Measurements from ENCODE around the gene BTBD17. TPM values are rescaled to one million over a fixed set of nuclear protein-coding genes. Genes with fewer than 3 reads are reported as not detected.

BTBD17 gene
- total and polyA plus RNA-seq, 5 experiments from 2014 or later, result not detected

GRCh38 chr17:74367206-74367605, 5.5 kb upstream of the BTBD17 start, which contains the start of gene GPR142:
GPR142 (plus strand) TSS chr17:74367506; CDS start chr17:74369541, 2,035 bp downstream.
- DNase-seq (no peak), ATAC-seq (no peak)
- POLR2A ChIA-PET, result no interaction called here
- H3K27ac Mint-ChIP-seq, result no peak within 1 kb of the TSS
- no peaks in the 10 kb centered on the region for H3K36me3 Mint-ChIP-seq
- H3K27me3 Mint-ChIP-seq, result peaks cover 0 to 7% (median under 1%) of the 10 kb centered on the region in 5 donors
- H3K4me1 Mint-ChIP-seq, result peaks cover 11 to 19% (median 17%) of the 10 kb centered on the region in 4 donors
- no peaks in the 10 kb centered on the region for H3K9me3 Mint-ChIP-seq
- peak within 1 kb of the TSS in 6 of 10 donors; percentile 10 to 73 (median 59) for H3K4me3 Mint-ChIP-seq

- H3K36me3 Mint-ChIP-seq, result no peaks in the 10 kb centered on the region
- POLR2A ChIA-PET, result no interaction called here
- ATAC-seq, result no peak
Observed at GRCh38 chr17:74362810-74363498, 1.3 kb upstream of the BTBD17 start.

GRCh38 chr17:74362069-74362405, 369 bp upstream of the BTBD17 start:
- H3K9me3 Mint-ChIP-seq, result no peaks in the 10 kb centered on the region
- POLR2A ChIA-PET, result no interaction called here
- no peak overlapping the region for H3K27ac Mint-ChIP-seq
- no peak overlapping the region for H3K4me3 Mint-ChIP-seq
- no peak for DNase-seq
- no peaks in the 10 kb centered on the region for H3K36me3 Mint-ChIP-seq
- peaks cover 14 to 41% (median 23%) of the 10 kb centered on the region in 5 donors for H3K27me3 Mint-ChIP-seq
- peaks cover 0 to 8% (median 2%) of the 10 kb centered on the region in 4 donors for H3K4me1 Mint-ChIP-seq
- ATAC-seq, result no peak

More at GRCh38 chr17:74362810-74363498, 1.3 kb upstream of the BTBD17 start:
- Mint-ChIP-seq H3K9me3 (no peaks in the 10 kb centered on the region), H3K27ac (no peak overlapping the region), H3K4me3 (no peak overlapping the region), H3K27me3 (peaks cover 12 to 35% (median 20%) of the 10 kb centered on the region in 5 donors), H3K4me1 (peaks cover under 1 to 6% (median 1%) of the 10 kb centered on the region in 4 donors)
- no peak for DNase-seq

- peak overlapping the region in 1 of 10 donors; percentile 24 for H3K27ac Mint-ChIP-seq
- H3K9me3 Mint-ChIP-seq, result no peaks in the 10 kb centered on the region
- H3K4me3 Mint-ChIP-seq, result no peak overlapping the region
- ATAC-seq, result no peak
- no peaks in the 10 kb centered on the region for H3K36me3 Mint-ChIP-seq
- peaks cover 0 to 8% (median 2%) of the 10 kb centered on the region in 4 donors for H3K4me1 Mint-ChIP-seq
- no peak for DNase-seq
- peaks cover 14 to 47% (median 23%) of the 10 kb centered on the region in 5 donors for H3K27me3 Mint-ChIP-seq
- POLR2A ChIA-PET, result no interaction called here
Observed at GRCh38 chr17:74360899-74361229, 804 bp downstream of the BTBD17 start.

GRCh38 chr17:74359916-74360315, 1.8 kb downstream of the BTBD17 start:
- Mint-ChIP-seq H3K9me3 (no peaks in the 10 kb centered on the region), H3K27me3 (peaks cover 14 to 56% (median 28%) of the 10 kb centered on the region in 5 donors), H3K4me1 (peaks cover 0 to 8% (median 2%) of the 10 kb centered on the region in 4 donors), H3K27ac (no peak overlapping the region), H3K36me3 (no peaks in the 10 kb centered on the region), H3K4me3 (no peak overlapping the region)
- DNase-seq, result no peak
- POLR2A ChIA-PET, result no interaction called here
- no peak for ATAC-seq

- Mint-ChIP-seq H3K27me3 (peaks cover 14 to 68% (median 38%) of the 10 kb centered on the region in 5 donors), H3K4me3 (peak overlapping the region in 3 of 10 donors; percentile 2 to 43 (median 20)), H3K27ac (no peak overlapping the region), H3K36me3 (no peaks in the 10 kb centered on the region), H3K4me1 (peaks cover 0 to 17% (median 6%) of the 10 kb centered on the region in 4 donors), H3K9me3 (no peaks in the 10 kb centered on the region)
- DNase-seq (no peak), ATAC-seq (no peak)
- POLR2A ChIA-PET, result no interaction called here
Observed at GRCh38 chr17:74358697-74359096, 3.0 kb downstream of the BTBD17 start.

- POLR2A ChIA-PET, result interaction anchor here (0.9 to 1.0 kb wide), 2 partner anchors 18 to 144 kb away, joined by 3 to 4 read pairs; partner anchors contain the start of gene TTYH2
- no peak for ATAC-seq
- no peak for DNase-seq
- Mint-ChIP-seq H3K36me3 (no peaks in the 10 kb centered on the region), H3K4me3 (peak overlapping the region in 2 of 10 donors; percentile 34 to 56), H3K9me3 (no peaks in the 10 kb centered on the region), H3K4me1 (peaks cover 0 to 24% (median 6%) of the 10 kb centered on the region in 4 donors), H3K27ac (no peak overlapping the region), H3K27me3 (peaks cover 14 to 79% (median 51%) of the 10 kb centered on the region in 5 donors)
Observed at GRCh38 chr17:74357466-74357809, 4.2 kb downstream of the BTBD17 start.

- Mint-ChIP-seq H3K4me3 (peak overlapping the region in 5 of 10 donors; percentile 14 to 57 (median 34)), H3K36me3 (no peaks in the 10 kb centered on the region), H3K4me1 (peaks cover 0 to 24% (median 6%) of the 10 kb centered on the region in 4 donors), H3K9me3 (no peaks in the 10 kb centered on the region), H3K27me3 (peaks cover 14 to 78% (median 52%) of the 10 kb centered on the region in 5 donors), H3K27ac (no peak overlapping the region)
- ATAC-seq (peak; percentile 14 to 46), DNase-seq (no peak)
- POLR2A ChIA-PET, result interaction anchor here (0.9 to 1.0 kb wide), 2 partner anchors 18 to 144 kb away, joined by 3 to 4 read pairs; partner anchors contain the start of gene TTYH2
Observed at GRCh38 chr17:74356646-74357465, 4.8 kb downstream of the BTBD17 start.

GRCh38 chr17:74355065-74355464, 6.6 kb downstream of the BTBD17 start:
- H3K4me3 Mint-ChIP-seq, result peak overlapping the region in 1 of 10 donors; percentile 20

GRCh38 chr17:74354561-74354960, 7.1 kb downstream of the BTBD17 start:
- Mint-ChIP-seq H3K27ac (no peak overlapping the region), H3K27me3 (peaks cover 11 to 71% (median 45%) of the 10 kb centered on the region in 5 donors), H3K4me3 (peak overlapping the region in 1 of 10 donors; percentile 14), H3K4me1 (peaks cover 0 to 24% (median 6%) of the 10 kb centered on the region in 4 donors), H3K9me3 (no peaks in the 10 kb centered on the region), H3K36me3 (no peaks in the 10 kb centered on the region)
- ATAC-seq, result no peak
- DNase-seq, result no peak
- POLR2A ChIA-PET, result no interaction called here

More at GRCh38 chr17:74355065-74355464, 6.6 kb downstream of the BTBD17 start:
- H3K4me1 Mint-ChIP-seq, result peaks cover 0 to 22% (median 6%) of the 10 kb centered on the region in 4 donors
- H3K36me3 Mint-ChIP-seq, result no peaks in the 10 kb centered on the region
- peaks cover 11 to 72% (median 42%) of the 10 kb centered on the region in 5 donors for H3K27me3 Mint-ChIP-seq
- POLR2A ChIA-PET, result no interaction called here
- DNase-seq, result no peak
- no peak overlapping the region for H3K27ac Mint-ChIP-seq
- ATAC-seq, result no peak
- H3K9me3 Mint-ChIP-seq, result no peaks in the 10 kb centered on the region

GRCh38 chr17:74354123-74354522, 7.5 kb downstream of the BTBD17 start:
- peaks cover 0 to 24% (median 6%) of the 10 kb centered on the region in 4 donors for H3K4me1 Mint-ChIP-seq
- no peak overlapping the region for H3K27ac Mint-ChIP-seq
- POLR2A ChIA-PET, result no interaction called here
- H3K4me3 Mint-ChIP-seq, result no peak overlapping the region
- peaks cover 11 to 71% (median 45%) of the 10 kb centered on the region in 5 donors for H3K27me3 Mint-ChIP-seq
- no peaks in the 10 kb centered on the region for H3K36me3 Mint-ChIP-seq
- no peaks in the 10 kb centered on the region for H3K9me3 Mint-ChIP-seq
- ATAC-seq, result peak; percentile 39 to 52
- DNase-seq, result peak in 4 of 10 donors; percentile 21 to 29 (median 22)

GRCh38 chr17:74353446-74354060, 8.1 kb downstream of the BTBD17 start:
- ATAC-seq, result no peak
- Mint-ChIP-seq H3K36me3 (no peaks in the 10 kb centered on the region), H3K4me3 (no peak overlapping the region), H3K27ac (no peak overlapping the region), H3K27me3 (peaks cover 7 to 65% (median 44%) of the 10 kb centered on the region in 5 donors), H3K4me1 (peaks cover 0 to 22% (median 6%) of the 10 kb centered on the region in 4 donors), H3K9me3 (no peaks in the 10 kb centered on the region)
- no peak for DNase-seq
- POLR2A ChIA-PET, result no interaction called here

All from naive thymus-derived CD8-positive, alpha-beta T cell (primary cell).